GM23338 (cell line): ENCODE measurements around the gene RPL34. TPM values are rescaled to one million over a fixed set of nuclear protein-coding genes. Genes with fewer than 3 reads are reported as not detected.

Experiments used
- ATAC-seq: fragments of 200-7000 bp; cut with Tn5 transposase; 3 replicates; pipeline ENCODE4 v1.9.1; 2020
- DNase-seq: peaks from one replicate; pipeline ENCODE4 v3.0.0-alpha.2; 2015; ENCODE audit warnings: low spot score
- H2AFZ ChIP-seq: fragments of 200-600 bp; sonication (generic); 2 replicates; pipeline ENCODE4 v1.8.0; 2016; ENCODE audit warnings: antibody characterized with exemption, mild to moderate bottlenecking, moderate library complexity
- H3F3A ChIP-seq: fragments of 200-600 bp; sonication (generic); replicated peaks from 2 replicates; pipeline ENCODE4 v1.8.0; 2017; ENCODE audit warnings: antibody characterized with exemption, mixed run types, low read depth
- H3K27ac ChIP-seq: fragments of 200-600 bp; sonication (generic); 2 replicates; pipeline ENCODE4 v1.6.1; 2016; ENCODE audit warnings: low read depth
- H3K27me3 ChIP-seq: fragments of 200-600 bp; sonication (generic); 2 replicates; pipeline ENCODE4 v1.8.0; 2016; ENCODE audit warnings: mild to moderate bottlenecking, mixed run types, moderate library complexity; ENCODE audit not compliant: insufficient read depth
- H3K36me3 ChIP-seq: fragments of 200-600 bp; sonication (generic); 2 replicates; pipeline ENCODE4 v1.8.0; 2016; ENCODE audit warnings: mild to moderate bottlenecking; ENCODE audit not compliant: insufficient read depth
- H3K4me1 ChIP-seq: fragments of 200-600 bp; sonication (generic); 2 replicates; pipeline ENCODE4 v1.8.0; 2016; ENCODE audit warnings: mild to moderate bottlenecking, moderate library complexity; ENCODE audit not compliant: insufficient read depth
- H3K4me2 ChIP-seq: fragments of 200-600 bp; sonication (generic); 2 replicates; pipeline ENCODE4 v1.7.1; 2017; ENCODE audit warnings: mixed run types
- H3K4me3 ChIP-seq: fragments of 200-600 bp; sonication (generic); 2 replicates; pipeline ENCODE4 v1.6.1; 2016; ENCODE audit warnings: mixed run types
- H3K79me2 ChIP-seq: fragments of 200-600 bp; sonication (generic); replicated peaks from 2 replicates; pipeline ENCODE4 v1.8.0; 2017; ENCODE audit warnings: mild to moderate bottlenecking; ENCODE audit not compliant: insufficient read depth
- H3K9me2 ChIP-seq: fragments of 200-600 bp; sonication (generic); 2 replicates; pipeline ENCODE4 v1.8.0; 2017; ENCODE audit not compliant: insufficient read depth
- H4K20me1 ChIP-seq: fragments of 200-600 bp; sonication (generic); replicated peaks from 2 replicates; pipeline ENCODE4 v1.8.0; 2017; ENCODE audit warnings: mild to moderate bottlenecking; ENCODE audit not compliant: insufficient read depth
- H3K27ac Mint-ChIP-seq: 2 replicates; pipeline ENCODE4 v1.8.0; 2020; ENCODE audit warnings: inconsistent platforms, mild to moderate bottlenecking, moderate library complexity, mixed read lengths
- H3K27me3 Mint-ChIP-seq: 3 replicates; pipeline ENCODE4 v1.8.0; 2022; ENCODE audit warnings: low read depth, mild to moderate bottlenecking, moderate library complexity, mixed read lengths, inconsistent platforms; ENCODE audit not compliant: insufficient read depth, poor library complexity
- H3K36me3 Mint-ChIP-seq: 3 replicates; pipeline ENCODE4 v1.8.0; 2021; ENCODE audit warnings: low read depth, mild to moderate bottlenecking, inconsistent platforms, moderate library complexity, mixed read lengths
- H3K4me1 Mint-ChIP-seq: 3 replicates; pipeline ENCODE4 v1.8.0; 2020; ENCODE audit warnings: mild to moderate bottlenecking, inconsistent platforms, mixed read lengths
- H3K4me3 Mint-ChIP-seq: 3 replicates; pipeline ENCODE4 v1.8.0; 2021; ENCODE audit warnings: moderate library complexity, mild to moderate bottlenecking, inconsistent platforms, mixed read lengths
- H3K9me3 Mint-ChIP-seq: 3 replicates; pipeline ENCODE4 v1.8.0; 2020; ENCODE audit warnings: moderate library complexity, mild to moderate bottlenecking, inconsistent platforms, mixed read lengths
- CTCF ChIP-seq, 2 experiments: fragments of 200-600 bp in 1 of 2; sonication (generic) in 1 of 2; conservative IDR thresholded peaks; 2 replicates each; pipeline versions ENCODE4 v1.5.1 to v1.6.1; 2016 to 2017; ENCODE audit warnings: antibody characterized with exemption in 2 of 2, low read depth in 2 of 2, mild to moderate bottlenecking in 2 of 2, moderate library complexity in 1 of 2
- ETS1 ChIP-seq: IDR thresholded peaks from 2 replicates; pipeline ENCODE4 v1.6.1; 2016; ENCODE audit warnings: antibody characterized with exemption
- POLR2AphosphoS5 ChIP-seq: IDR thresholded peaks from 2 replicates; pipeline ENCODE4 v1.6.1; 2016; ENCODE audit warnings: antibody characterized with exemption, low read depth
- REST ChIP-seq: IDR thresholded peaks from one replicate; pipeline ENCODE4 v1.6.1; 2018; ENCODE audit warnings: antibody characterized with exemption; ENCODE audit not compliant: unreplicated experiment
- ZNF462 ChIP-seq: fragments of 250-450 bp; sonication (Bioruptor Pico); IDR thresholded peaks from 2 replicates; pipeline ENCODE4 v1.5.0; 2020; ENCODE audit warnings: mild to moderate bottlenecking, moderate library complexity
- polyA plus RNA-seq: library from polyadenylated mRNA; unstranded; fragments of >200 nt; fragmentation: Nextera tagmentation; extraction: Ambion mirVana; gene quantifications from 2 replicates; pipeline ENCODE4 v1.2.1, GENCODE V29; 2016
- total RNA-seq: library from RNA; depleted of rRNA; stranded (reverse); fragments of >200 nt; shearing (Covaris generic); gene quantifications from 2 replicates; pipeline ENCODE4 v1.2.3, GENCODE V29; 2014

RPL34 gene
- total and polyA plus RNA-seq, 2 experiments from 2014 or later: 785 to 2,566 TPM

GRCh38 chr4:108620933-108621905, 843 bp downstream of the RPL34 start (continued):
- TF ChIP-seq ZNF462 (CRISPR knock-in tag): no peak

GRCh38 chr4:108622022-108622421, 1.6 kb downstream of the RPL34 start:
- DNase-seq (no peak), ATAC-seq (no peak)
- Histone ChIP-seq H2AFZ (no peak overlapping the region), H3K9me2 (no peaks in the 10 kb centered on the region), H3K4me2 (peak overlapping the region; percentile 99), H3K79me2 (peaks cover 52% of the 10 kb centered on the region), H3K36me3 (peaks cover 51% of the 10 kb centered on the region), H3K4me1 (peaks cover 25% of the 10 kb centered on the region), H3F3A (peaks cover 13% of the 10 kb centered on the region; the same call in 1 of the 2 replicates), H4K20me1 (peaks cover 41% of the 10 kb centered on the region), H3K4me3 (peak overlapping the region; percentile 94), H3K27ac (peak overlapping the region; percentile 68; the same call in 1 of the 2 replicates), H3K27me3 (no peaks in the 10 kb centered on the region)
- TF ChIP-seq POLR2AphosphoS5: no peak
- no peak for TF ChIP-seq ETS1
- no peak for TF ChIP-seq REST
- no peak for TF ChIP-seq CTCF (conservative IDR thresholded peaks at IDR 0.05; ENCODE audit: low read depth in 2 of 2)
- Mint-ChIP-seq H3K4me1 (peaks cover 19% of the 10 kb centered on the region), H3K27me3 (no peaks in the 10 kb centered on the region), H3K9me3 (peaks cover 8% of the 10 kb centered on the region; the same call in 2 of the 3 replicates), H3K27ac (no peak overlapping the region), H3K4me3 (peak overlapping the region; percentile 94), H3K36me3 (peaks cover 66% of the 10 kb centered on the region)
